Nephron progenitor cell (in vitro differentiated cells): ENCODE data around the gene KIF6.

Experiments
- DNase-seq: peaks from one replicate; pipeline ENCODE4 v3.0.0; 2021
- H3K27ac Mint-ChIP-seq: 2 replicates; pipeline ENCODE4 v1.8.0; 2021; ENCODE audit warnings: mild to moderate bottlenecking, moderate library complexity, mixed read lengths
- H3K27me3 Mint-ChIP-seq: 2 replicates; pipeline ENCODE4 v1.8.0; 2021; ENCODE audit warnings: mild to moderate bottlenecking, low read depth, mixed read lengths; ENCODE audit not compliant: poor library complexity
- H3K36me3 Mint-ChIP-seq: 2 replicates; pipeline ENCODE4 v1.8.0; 2021; ENCODE audit warnings: low read depth, mixed read lengths
- H3K4me1 Mint-ChIP-seq: 2 replicates; pipeline ENCODE4 v1.8.0; 2021; ENCODE audit warnings: mixed read lengths
- H3K4me3 Mint-ChIP-seq: 2 replicates; pipeline ENCODE4 v1.8.0; 2021; ENCODE audit warnings: mild to moderate bottlenecking, moderate library complexity, mixed read lengths
- H3K9me3 Mint-ChIP-seq: 2 replicates; pipeline ENCODE4 v1.8.0; 2021; ENCODE audit warnings: mild to moderate bottlenecking, moderate library complexity, mixed read lengths
- TF ChIP-seq, protein P1 (sequence below): fragments of 200-600 bp; sonication (generic); IDR thresholded peaks from 2 replicates; pipeline ENCODE4 v1.5.0; 2021; ENCODE audit warnings: antibody characterized with exemption

KIF6 gene

DNA sequence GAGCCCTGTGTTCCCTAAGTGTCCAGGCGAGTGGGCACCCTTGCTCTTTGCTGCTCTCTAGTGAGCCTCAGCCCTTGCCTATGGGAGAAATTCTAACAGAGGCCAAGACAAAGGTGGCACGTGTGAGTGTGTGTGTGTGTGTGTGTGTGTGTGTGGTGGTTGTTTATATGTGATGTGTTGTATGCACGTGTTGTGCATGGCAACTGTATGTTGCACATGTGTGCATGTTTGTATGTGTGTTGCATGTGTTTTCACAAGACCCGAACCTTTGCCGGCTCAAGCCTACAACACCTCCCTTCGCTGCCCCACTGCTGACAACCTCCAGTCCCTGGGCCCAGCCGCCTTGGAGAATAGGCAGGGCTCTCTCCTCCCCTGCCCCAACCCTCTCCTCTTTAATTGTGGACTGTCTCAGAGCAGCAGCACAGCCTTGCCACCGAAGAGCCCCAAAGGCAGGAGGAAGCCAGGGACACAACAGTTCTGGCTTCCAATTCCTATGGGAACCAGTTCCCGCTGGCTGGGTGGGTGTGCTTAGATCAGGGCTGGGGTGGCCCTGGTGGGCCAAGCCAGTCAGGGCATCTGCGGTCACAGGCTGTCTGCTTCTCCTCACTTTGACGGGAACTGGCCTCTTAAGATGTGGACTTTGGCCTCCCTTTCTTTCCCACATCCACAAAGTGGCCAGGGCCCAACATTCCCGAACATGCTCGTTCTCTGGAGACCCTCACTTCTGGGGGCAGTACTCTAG is 405.4 kb downstream of the KIF6 start:
- Mint-ChIP-seq H3K36me3 (no peaks in the 10 kb centered on the region), H3K9me3 (no peaks in the 10 kb centered on the region), H3K4me1 (peaks cover 7% of the 10 kb centered on the region), H3K27ac (no peak overlapping the region), H3K4me3 (no peak overlapping the region), H3K27me3 (peaks cover 71% of the 10 kb centered on the region)
- DNase-seq, result no peak
- TF ChIP-seq, protein P1, sequence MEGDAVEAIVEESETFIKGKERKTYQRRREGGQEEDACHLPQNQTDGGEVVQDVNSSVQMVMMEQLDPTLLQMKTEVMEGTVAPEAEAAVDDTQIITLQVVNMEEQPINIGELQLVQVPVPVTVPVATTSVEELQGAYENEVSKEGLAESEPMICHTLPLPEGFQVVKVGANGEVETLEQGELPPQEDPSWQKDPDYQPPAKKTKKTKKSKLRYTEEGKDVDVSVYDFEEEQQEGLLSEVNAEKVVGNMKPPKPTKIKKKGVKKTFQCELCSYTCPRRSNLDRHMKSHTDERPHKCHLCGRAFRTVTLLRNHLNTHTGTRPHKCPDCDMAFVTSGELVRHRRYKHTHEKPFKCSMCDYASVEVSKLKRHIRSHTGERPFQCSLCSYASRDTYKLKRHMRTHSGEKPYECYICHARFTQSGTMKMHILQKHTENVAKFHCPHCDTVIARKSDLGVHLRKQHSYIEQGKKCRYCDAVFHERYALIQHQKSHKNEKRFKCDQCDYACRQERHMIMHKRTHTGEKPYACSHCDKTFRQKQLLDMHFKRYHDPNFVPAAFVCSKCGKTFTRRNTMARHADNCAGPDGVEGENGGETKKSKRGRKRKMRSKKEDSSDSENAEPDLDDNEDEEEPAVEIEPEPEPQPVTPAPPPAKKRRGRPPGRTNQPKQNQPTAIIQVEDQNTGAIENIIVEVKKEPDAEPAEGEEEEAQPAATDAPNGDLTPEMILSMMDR, result no peak

DNA sequence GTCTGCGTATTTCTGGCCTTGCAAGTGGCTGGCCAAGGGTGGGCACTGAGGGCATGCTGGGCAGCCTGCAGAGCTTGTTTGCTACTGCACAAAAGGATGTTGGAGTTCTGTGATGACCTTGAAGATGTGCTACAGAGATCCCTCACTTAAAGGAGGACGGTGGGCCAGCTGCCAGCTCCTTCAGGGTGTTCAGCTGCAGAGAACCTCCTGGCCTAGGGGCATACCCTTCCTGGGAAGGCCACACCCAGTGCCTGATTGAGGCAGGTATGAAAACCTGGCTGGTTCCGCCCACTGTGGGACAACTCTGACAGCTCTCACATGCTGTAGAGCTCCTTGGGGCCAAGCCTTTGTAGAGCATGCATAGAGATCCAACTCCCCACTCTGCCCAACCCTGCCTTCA is 408.0 kb downstream of the KIF6 start:
- TF ChIP-seq, protein P1, result no peak
- no peaks in the 10 kb centered on the region for H3K9me3 Mint-ChIP-seq
- peaks cover 7% of the 10 kb centered on the region for H3K4me1 Mint-ChIP-seq
- peaks cover 83% of the 10 kb centered on the region for H3K27me3 Mint-ChIP-seq
- H3K4me3 Mint-ChIP-seq, result no peak overlapping the region
- no peak overlapping the region for H3K27ac Mint-ChIP-seq
- DNase-seq, result no peak
- no peaks in the 10 kb centered on the region for H3K36me3 Mint-ChIP-seq

GRCh38 chr6:39314273-39314795 is 410.9 kb downstream of the KIF6 start, which contains the start of gene KCNK17:
Gene KCNK17, minus strand, starts transcription at chr6:39314419. Its CDS starts 99 bp downstream, at chr6:39314320.
- TF ChIP-seq, protein P1, result no peak
- H3K36me3 Mint-ChIP-seq, result no peaks in the 10 kb centered on the region
- H3K4me1 Mint-ChIP-seq, result no peaks in the 10 kb centered on the region
- H3K27me3 Mint-ChIP-seq, result peaks cover 95% of the 10 kb centered on the region
- no peak within 1 kb of the TSS for H3K27ac Mint-ChIP-seq
- H3K4me3 Mint-ChIP-seq, result peak within 1 kb of the TSS; percentile 73
- H3K9me3 Mint-ChIP-seq, result no peaks in the 10 kb centered on the region
- peak; percentile 41 for DNase-seq

DNA sequence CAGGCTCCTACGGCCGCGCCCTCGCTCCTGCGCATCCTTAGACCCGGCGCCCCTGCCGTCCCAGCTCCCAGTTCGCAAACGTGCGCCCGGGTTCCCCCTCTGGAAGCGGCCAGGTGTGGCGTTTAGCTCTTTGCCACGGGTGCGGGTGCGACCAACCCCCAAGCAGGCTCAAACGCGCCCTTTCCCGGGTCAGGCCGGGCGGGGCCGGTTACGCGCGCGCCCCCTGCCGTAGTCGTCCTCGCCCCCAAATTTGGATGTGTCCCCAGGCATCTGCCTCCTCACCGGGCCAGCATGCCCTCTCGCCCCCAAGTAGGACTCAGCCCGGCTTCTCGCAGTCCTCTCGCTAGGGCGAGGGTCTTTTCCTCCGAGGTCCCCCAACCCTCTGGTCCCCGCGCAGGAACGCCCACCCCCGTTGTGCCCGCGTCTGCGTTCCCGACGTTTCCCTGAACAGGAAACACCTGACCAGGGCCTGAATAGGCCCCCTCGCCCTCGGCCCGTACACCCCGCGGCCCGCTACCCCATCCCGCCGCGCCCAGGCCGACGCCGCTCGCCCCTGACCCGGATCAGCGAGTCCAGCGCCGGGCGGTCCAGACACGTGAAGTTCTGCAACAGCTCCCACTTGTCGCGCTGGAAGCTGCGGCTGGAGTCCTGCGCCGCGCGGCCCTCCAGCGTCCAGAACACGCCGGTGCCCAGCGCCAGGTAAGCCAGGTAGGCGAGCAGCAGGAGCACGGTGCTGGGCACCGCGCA is 411.5 kb downstream of the KIF6 start:
- H3K36me3 Mint-ChIP-seq, result no peaks in the 10 kb centered on the region
- DNase-seq, result peak; percentile 47
- TF ChIP-seq, protein P1, result no peak
- no peaks in the 10 kb centered on the region for H3K4me1 Mint-ChIP-seq
- peaks cover 98% of the 10 kb centered on the region for H3K27me3 Mint-ChIP-seq
- H3K4me3 Mint-ChIP-seq, result peak overlapping the region; percentile 73
- no peak overlapping the region for H3K27ac Mint-ChIP-seq
- H3K9me3 Mint-ChIP-seq, result no peaks in the 10 kb centered on the region

DNA sequence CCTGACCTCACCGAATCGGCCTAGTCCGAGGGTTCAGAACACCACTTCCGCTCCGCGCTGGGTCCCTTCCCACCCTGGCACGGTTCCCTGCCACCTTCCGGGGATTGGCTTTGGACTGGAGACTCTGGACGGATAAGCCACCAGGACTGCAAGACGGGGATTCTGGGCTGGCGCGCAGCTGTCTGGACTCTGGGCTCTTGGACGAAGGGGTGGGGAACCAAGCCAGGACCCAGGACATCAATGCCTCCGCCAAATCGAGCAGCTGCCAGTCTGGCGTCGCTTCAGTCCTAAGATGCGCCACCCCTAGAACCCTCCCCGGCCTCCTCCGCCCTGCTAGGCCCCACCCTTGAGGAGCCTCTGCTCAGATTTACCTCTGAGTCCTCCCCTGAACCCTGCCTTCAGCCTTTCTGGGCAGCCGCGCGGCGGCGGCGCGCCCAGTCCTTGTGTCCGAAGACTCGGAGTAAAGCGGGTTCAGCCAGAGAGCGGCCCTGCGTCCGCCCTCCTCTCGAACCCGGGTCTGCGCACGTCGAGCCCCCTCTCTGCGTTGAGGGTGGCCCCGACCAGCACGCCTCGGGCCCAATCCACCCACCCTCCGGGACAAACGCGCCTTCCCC is 412.2 kb downstream of the KIF6 start:
- Mint-ChIP-seq H3K36me3 (no peaks in the 10 kb centered on the region), H3K27me3 (peaks cover 98% of the 10 kb centered on the region), H3K9me3 (no peaks in the 10 kb centered on the region), H3K4me3 (peak overlapping the region; percentile 73), H3K27ac (no peak overlapping the region), H3K4me1 (no peaks in the 10 kb centered on the region)
- no peak for DNase-seq
- TF ChIP-seq, protein P1, result no peak
